Ammon's horn (tissue), 1 donor: ENCODE results near the gene SPEF1.

Source experiments
- DNase-seq: peaks from one replicate; pipeline ENCODE4 v3.0.0-alpha.2; 2016; ENCODE audit warnings: low spot score

The SPEF1 gene

DNA sequence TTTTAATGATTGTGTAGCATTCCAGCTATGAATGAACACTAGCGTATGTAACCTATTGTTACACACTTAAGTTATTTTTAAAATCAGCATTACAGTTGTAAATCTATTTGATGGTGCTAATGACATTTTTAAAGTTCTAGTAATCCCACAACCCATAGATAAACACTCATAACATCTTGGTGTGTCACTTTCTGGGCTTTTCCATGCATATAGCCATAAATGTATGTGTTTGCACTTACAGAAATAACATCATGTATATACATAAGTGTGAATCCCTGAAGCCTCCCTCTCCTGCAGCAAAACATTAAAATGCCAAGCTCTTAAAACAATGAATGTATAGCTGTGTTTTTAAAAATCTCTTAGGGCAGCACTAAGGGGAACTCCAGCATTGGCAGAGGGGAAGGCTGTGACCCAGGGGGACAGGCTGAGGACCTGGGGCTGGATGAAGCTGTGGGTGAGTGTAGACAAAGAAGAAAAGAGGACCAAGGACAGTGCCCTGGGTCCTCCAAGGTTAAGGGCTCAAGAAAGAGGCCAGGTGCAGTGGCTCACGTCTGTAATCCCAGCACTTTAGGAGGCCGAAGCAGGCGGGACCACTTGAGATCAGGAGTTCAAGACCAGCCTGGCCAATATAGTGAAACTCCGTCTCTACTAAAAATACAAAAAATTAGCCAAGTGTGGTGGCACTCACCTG lies 6.2 kb upstream of the SPEF1 start:
- DNase-seq: no peak

DNA sequence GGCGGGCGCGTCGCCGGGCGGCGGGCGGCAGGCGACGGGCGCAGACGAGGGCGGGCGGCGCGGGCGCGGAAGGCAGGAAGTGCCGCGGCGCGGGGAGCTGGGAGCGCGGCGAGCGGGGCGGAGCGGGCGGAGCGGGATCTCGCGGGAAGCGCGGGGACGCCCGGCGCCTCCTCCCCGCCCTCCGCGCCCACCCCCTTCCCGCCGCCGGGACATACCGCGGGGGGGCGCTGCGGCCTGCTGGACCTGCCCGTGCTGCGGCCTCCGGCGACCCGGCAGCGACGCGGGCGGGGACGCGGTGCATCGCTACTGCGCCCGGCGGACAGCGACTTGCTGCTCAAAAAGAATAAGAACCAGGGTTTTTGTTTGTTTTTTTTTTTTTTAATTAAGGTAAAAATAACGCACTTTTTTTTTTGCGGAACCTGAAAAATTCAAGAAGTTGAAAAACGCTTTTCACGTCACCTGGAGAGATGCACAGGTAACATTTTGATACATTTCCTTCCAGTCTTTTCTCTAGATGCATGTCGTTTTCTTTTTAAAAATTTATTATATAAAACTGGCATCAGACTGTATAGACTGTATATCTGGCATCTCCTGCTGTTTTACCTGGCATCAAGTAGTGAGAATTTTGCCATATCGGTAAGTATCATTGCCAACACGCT lies 5.5 kb upstream of the SPEF1 start, which contains the start of gene CENPB:
Gene CENPB (minus strand): TSS at position 76 of the 659 bp plus-strand sequence. CDS start 257 bp downstream, outside the sequence.
- peak; percentile 90 for DNase-seq

DNA sequence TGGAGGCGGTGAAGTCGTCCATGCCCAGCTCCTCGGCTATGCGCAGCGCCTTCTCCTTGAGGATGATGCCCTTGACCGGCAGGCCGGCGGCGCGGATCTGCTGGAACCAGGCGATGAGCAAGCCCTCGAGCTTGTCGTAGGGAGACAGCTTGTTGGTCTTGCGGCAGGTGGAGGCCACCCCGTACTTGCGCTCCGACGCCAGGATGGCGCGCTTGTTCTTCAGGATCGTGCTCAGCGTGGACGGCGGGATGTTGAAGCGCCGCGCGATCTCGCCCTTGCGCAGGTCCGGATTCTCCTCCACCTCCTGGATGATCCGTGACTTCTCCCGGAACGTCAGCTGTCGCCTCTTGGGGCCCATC lies 4.9 kb upstream of the SPEF1 start:
- DNase-seq: peak; percentile 59

DNA sequence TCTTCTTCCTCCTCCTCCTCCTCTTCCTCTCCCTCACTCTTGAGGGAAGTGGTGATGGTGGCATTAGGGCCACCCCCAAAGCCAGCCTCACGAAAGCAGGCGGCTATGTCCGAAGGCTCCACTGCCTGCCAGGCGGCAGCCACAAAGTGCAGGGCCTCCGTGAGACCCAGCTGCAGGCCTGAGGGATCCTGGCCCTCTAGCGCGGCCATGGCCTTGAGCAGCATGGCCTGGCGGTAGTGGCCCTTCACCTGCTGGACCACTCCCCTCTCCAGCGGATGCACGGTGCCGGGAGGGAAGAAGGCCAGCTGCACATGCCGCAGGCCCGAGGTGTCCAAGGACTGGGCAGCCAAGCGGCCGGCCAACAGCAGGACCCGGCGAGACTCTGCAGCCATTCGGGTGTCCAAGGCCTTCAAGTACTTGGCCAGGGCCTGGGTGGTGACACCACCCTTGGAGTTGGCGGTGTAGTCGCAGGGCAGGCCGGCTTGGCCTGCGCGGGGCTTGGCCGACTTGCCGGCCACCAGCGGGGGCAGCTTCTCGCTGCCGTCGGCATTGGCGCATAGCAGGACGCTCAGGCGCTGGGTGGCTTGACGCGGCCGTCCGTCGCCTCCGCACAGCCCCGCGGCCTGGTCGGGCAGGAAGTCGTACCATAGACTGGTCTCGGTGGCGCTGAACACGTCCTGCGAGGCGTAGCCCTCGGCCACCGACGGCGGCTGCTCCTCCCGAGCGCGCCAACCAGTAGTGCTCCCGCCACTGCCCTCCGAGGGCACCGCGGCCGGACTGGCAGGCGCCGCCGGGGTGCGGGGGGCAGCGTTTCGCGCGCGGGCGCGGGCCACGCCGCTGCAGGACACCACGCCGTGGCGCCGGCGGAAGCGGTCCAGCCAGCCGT lies 4.2 kb upstream of the SPEF1 start:
- no peak for DNase-seq

DNA sequence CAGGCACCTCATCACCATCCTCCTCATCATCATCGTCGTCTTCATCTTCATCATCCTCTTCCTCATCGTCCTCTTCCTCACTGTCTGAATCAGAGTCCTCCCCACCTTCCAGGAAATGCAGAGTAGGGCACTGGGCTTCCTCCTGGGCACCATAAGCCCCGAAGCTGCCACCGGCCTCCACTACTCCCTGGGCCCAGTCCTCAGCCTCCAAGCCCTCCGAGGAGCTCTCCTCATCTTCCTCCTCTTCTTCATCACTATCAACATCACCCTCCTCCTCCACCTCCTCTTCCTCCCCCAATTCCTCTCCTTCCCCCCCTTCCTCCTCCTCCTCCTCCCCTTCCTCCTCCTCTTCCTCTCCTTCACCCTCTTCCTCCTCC lies 3.6 kb upstream of the SPEF1 start:
- no peak for DNase-seq

DNA sequence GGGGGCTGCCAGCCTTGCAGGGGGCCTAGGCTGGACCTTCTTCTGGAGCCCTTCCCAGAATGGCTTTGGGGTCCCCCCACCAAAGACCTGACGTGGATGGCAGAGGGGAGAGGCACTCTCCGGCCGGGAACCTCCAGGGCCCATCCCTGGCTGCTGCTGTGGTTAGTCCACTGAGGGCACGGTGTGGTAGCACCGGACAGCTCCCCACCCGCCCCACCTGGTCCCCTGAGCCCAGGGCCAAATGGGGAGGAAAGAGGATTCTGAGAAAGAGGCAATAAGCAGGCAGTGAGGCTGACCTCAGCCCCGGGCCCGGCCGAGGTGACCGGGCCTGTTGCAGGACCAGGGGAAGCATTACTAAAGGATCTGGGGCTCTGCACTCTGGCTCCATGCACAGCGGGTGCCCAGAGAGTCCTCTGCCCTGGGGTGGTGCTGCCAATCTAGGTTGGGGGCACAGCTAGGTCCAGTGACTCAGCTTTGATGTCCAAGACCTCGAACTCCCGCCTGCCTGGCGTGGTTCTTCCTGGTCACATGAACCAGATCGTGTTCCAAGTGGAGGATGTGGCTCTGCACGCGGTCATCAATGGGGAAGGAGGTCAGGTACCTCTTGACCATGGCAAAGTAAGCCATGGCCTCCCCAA lies 3.1 kb upstream of the SPEF1 start:
- DNase-seq: no peak

DNA sequence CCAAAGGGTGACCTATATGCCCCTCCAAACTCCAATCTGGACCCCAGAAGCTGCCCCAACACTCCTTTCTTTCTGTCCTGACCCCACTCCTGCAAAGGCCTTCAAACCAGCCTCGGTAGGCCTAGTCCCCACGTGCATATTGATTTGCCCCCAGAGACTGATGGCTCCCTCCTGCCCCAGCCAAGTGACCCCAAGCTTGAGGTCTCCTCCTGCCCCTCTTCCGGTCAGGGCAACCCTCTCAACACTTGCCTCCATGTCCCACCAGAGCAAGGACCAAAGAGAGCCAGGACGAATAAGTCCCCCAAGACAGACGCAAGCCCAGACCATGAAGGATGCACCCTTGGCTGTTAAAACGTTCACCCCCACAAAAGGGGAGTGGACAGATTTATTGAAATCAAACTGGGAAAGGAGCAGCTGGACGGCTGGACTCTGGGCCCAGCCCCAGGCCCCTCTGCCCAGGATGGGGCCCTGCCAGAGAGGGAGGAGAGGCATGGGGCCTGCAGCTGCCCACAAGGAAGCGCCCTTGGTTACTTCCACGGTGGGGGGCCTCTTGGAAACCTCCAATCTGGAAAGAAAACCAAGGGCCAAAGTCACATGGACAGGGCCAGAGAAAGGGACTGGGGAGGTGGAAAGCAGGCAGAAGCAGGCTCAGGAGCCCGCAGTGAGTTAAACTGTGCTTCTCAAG lies 2.4 kb upstream of the SPEF1 start:
- DNase-seq: no peak

DNA sequence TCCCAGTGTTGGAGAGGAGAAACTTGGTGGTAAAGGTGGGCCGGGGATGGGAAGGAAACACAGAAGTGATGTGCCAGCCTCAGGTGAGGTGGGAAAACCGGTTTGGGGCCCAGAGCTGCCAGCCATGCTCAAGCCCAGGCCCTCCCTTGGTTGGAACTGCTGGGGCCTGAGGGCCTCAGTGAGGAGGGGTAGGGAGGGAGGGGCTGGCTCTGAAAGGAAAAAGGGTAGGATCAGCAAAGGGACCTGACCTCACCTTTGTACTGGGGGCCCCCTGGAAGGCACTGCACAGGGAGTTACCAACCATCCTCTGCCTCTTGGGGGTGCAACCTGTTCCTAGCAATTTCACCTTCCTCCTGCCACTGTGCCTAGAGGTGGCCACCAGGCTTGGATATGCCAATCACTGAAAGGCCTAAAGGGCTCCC lies 1.8 kb upstream of the SPEF1 start:
- no peak for DNase-seq

DNA sequence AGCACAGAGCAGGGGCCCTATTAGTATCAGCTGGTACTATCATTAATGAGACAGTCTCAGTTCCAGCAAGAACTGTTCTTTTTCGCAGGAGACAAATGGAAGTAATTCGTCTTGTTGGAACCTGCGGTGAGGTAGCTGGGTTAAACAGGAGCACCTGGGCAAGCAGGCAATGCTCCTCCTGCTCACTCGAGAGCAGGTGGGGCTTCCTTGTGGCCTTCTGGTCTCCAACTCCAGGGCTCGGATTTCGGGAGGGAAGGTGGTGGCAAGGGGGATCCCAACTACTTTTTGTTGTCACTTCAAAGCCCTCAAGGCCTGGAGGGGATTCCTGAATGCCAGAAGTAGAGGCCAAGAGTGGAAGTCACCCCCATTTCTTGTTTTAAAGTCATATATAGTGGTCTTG lies 1.3 kb upstream of the SPEF1 start:
- DNase-seq: no peak

DNA sequence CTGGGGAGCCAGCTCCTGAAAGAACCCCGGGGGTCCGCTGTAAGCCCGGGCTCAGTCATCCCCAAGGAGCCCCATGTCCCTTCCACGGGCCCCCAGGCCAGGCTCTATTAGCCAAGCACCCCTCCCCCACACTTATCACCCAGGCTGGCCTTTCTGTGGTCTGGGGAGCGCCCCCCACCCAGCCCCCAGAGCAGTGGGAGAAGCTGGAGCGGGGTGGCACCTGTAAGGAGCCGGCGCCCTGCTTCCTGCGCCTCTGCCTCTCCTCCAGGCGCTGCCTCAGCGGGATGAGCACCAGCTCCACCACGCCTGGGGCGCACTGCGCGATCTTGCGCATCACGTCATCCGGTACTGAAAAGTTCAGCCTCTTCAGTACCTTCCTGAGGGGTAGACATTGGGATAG lies 2.3 kb downstream of the SPEF1 start:
- no peak for DNase-seq

DNA sequence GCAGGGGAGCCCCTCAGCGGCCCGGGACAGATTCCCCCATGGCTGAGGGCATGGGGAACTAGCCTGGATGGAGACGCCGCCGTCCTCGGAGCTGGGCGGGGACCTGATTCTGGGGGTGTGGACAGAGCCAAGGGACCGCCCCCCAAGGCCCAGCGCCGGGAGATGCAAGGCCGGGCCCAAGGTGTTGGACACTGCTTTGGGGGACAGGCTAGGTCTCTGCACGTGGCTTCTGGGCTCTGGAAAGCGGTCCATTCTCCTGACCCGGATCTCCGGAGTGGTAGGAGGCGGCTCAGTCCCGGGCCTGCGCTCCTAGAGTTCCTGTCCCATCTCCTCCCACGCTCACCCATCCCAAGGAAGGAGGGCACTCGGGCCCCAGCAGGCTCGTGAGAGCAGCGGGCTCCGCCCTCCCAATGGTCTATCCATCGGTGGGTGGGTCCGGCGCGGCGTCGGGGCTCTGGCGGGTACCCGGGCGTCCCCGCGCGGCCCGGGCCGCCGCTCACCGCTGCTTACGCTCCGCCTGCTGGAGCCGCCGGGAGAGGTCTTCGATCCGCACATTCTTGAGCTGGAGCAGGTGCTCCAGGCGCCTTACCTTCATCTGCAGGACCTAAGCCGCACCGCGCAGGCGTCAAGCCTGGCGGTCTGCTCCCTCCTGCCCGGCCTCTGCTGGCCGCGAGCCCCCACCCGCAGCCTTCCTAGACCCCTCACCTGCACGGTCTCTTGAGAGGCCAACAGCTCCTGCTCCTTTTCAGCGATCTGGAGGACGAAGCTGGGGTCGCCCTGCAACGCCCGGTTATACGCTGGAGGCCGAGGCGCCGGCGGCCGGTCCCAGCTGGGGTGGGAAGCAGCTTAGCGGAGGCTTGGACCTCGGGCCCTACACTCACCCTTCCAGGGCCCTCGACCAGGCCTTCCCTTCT lies 3.3 kb downstream of the SPEF1 start:
- peak; percentile 60 for DNase-seq

DNA sequence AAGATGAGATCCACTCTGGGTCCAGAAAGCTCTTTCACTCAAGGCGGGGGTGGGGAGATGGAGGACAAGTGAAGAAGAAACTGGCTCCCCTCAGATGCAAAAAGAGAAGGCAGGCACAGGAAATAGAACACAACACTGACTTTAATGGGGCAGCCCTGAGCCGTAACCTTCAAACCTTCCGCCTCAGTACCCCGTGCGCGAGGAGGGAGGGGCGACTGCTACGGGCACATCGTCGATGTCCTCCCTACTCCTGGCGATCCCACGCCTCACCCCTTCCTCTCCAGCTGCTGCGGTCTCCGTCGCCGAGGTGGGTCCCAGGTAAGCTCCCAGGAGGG lies 3.9 kb downstream of the SPEF1 start:
- DNase-seq: no peak

DNA sequence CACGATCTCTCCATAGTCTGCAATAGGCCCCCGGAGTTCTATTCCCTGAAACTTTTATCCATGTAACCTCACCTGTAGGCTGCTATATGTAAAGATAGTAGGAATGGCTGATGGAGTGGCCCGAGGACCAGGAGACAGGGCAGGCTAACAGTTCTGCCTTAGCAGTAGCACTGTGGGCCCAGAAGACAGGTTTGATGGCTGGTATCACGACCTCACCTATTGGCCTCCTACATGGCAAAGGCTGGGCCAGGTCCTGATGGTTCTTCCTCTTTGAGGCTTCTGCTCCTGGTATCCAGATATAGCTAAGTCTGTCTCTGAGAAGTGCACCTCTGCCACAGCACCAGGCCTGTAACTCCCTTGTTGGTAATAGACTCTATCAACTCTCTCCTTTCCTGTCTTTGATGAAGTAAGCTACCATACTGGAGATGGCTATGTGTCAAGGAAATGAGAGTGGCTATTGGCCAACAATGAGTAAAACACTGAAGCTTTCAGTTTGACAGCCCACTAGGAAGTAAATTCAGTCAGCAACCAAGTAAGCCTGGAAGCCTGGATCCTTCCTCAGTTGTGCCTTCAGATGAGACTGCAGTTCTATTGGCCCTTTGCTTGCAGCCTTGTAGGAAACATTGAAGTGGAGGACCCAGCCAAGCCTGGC lies 5.7 kb downstream of the SPEF1 start:
- no peak for DNase-seq

DNA sequence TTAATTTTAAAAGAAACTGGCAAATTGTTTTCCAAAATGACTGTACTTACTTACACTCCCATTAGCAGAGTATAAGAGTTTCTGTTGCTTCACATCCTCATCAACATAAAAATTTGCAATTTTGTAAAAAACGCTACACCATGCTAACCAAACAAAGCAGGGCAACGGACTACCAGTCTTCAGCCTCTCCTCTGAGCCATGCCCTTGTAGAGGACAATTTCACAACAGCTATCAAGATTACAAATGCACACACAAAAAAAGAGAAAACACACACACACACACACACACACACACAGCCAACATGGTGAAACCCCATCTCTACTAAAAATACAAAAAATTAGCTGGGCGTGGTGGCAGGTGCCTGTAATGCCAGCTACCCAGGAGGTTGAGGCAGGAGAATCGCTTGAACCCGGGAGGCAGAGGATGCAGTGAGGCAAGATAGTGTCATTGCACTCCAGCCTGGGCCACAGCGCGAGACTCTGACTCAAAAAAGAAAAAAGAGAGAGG lies 9.6 kb downstream of the SPEF1 start:
- DNase-seq: no peak

DNA sequence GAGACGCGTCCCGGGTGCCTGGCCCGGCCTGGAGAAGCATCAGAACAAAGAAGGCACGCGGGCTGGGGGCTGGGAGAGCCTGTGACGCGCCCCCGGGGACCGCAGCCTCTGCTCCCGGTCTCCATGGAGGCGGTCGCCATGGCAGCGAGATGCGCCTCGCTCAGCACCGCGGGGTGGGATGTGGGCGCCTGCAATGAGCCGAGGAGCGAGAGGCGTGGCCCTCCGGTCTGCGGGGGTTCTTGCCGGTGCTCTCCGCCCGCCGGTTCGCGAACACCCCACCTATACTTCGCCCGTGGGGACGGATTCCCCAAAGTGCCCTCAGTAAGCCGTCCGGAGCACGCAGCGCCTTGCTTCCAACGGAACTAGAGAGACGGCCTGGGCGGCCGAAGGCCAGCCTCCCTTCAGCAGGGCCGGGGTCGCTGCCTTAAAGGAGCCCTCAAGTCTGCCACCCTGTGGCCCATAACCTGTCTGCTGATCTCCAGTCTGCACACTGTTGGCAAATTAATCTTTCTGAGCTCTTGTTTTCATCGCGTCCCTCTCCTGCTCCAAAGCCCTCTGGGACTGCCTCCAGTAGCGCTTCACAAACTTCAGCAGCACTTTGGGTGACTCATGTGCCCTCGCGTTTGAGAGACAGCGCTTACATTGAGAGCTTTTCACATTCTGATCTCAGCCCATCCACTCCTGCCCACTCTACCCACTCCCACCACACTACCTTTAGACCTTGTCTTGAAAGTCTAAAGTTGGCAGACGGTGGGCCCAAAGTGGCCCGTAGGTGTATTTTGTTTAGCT lies 12.7 kb downstream of the SPEF1 start:
- peak; percentile 87 for DNase-seq

DNA sequence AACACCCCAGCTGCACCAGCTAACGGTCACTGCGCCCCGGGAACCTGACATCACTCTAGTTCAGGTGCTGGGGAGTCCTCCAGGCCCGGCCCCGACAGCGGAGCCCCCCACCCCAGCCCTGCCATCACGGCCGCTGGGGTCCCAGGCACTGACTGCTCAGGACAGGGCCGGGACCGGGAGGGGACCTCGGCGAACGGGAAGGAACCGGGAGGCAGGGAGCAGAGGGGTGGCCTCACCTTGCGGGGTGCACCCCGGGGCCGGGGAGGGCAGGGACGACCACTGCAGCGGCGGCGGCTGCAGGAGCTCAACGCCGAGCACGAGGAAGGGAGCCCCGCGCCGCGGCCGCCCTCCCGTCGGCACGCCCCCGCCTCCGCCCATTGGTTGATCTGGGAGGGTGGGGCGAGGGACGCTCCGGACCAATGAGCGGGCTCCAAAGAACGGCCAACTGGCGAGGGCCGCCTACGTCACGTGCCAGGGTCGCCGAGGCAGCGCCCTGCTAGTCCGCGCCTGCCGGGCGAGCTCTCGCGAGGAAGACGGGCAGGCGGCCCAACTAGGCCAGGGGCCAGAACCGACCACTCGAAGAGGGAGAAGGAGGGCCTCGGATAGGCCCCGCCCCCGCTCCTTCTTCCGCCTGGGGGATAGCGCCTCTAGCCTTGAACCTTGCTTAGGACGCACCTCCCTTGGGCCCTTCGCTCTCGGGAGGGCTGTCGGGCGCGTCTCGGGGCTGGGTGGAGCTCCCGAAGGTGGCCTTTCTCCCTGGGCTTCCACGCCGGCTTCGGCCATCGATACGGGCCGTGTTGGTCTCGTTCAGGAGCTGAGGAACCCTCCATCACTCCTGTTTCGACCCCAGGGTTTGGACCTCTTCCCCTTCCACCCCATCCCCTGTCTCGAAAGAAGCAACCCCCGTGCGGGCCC lies 13.6 kb downstream of the SPEF1 start, which contains the start of gene ADISSP:
Gene ADISSP (minus strand): TSS at position 327 of the 915 bp plus-strand sequence. CDS start 7,653 bp downstream, outside the sequence.
- peak; percentile 99 for DNase-seq

DNA sequence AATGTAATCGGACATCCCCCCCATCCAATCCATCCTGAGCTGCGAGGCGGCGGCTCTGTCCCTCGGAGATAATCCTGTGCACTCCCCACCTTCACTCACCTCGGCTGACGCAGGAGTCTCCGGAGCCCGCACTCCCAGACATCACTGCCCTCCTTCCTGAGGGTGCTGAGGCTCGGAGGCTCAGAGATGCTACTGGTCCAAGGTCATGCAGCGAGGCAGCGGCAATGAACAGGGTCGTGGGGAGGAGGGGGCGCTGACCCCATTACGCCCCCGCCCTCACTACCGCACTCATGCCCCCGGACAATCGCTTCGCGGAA lies 14.2 kb downstream of the SPEF1 start:
- no peak for DNase-seq

DNA sequence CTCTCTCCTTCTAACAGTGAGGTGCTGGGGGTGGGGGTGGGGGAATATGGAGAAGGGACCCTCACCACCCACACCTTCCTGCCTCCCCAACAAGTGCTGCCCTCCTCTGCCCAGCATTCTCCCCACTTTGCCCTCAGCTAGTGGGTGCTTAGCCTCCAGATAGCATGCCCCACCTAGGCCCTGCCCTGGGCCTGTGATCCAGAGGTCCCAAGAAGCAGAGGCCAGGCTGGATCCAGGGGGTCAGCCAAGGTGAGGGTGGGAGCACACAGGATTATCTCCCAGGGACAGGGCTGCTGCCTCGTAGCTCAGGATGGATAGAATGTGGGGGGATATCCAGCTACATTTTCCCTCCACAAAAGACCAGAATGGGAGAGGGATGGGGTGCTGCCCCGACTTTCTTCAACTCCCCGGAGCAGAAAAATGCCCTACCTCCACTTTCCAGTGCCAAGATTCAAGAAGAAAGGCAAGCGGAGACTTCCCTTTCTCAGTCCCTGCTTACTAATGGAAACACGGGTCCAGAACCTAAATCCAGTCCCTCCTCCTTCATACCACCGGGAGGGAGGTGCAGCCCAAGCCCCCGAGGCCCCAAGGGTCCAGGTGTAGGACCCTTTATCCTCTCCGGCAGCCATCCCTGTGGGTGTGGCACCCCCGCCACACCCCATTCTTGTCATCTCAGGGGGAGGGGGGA lies 14.7 kb downstream of the SPEF1 start:
- no peak for DNase-seq
